B cell (primary cell): ENCODE measurements around the gene ZFP36L1.

Experiments
- CTCF ChIP-seq: fragments of 200-600 bp; IDR thresholded peaks from one replicate; pipeline ENCODE4 v1.8.0; 2022; ENCODE audit warnings: antibody characterized with exemption, mild to moderate bottlenecking
- EZH2 ChIP-seq: IDR thresholded peaks from 2 replicates; pipeline ENCODE4 v1.6.1; 2012; ENCODE audit warnings: borderline replicate concordance, low read depth, mild to moderate bottlenecking, moderate library complexity, low read length; ENCODE audit not compliant: insufficient read depth, poor library complexity, severe bottlenecking

- TF ChIP-seq CTCF (no peak), EZH2 (no peak)
These were observed 53.2 kb downstream of the ZFP36L1 start for GRCh38 chr14:68739701-68740100.
